Measurements from ENCODE around the gene USP19. TPM values are rescaled to one million over a fixed set of nuclear protein-coding genes. Genes with fewer than 3 reads are reported as not detected.

Gene USP19
- total RNA-seq, 1 experiment from 2014 or later = 44.3 TPM

DNA sequence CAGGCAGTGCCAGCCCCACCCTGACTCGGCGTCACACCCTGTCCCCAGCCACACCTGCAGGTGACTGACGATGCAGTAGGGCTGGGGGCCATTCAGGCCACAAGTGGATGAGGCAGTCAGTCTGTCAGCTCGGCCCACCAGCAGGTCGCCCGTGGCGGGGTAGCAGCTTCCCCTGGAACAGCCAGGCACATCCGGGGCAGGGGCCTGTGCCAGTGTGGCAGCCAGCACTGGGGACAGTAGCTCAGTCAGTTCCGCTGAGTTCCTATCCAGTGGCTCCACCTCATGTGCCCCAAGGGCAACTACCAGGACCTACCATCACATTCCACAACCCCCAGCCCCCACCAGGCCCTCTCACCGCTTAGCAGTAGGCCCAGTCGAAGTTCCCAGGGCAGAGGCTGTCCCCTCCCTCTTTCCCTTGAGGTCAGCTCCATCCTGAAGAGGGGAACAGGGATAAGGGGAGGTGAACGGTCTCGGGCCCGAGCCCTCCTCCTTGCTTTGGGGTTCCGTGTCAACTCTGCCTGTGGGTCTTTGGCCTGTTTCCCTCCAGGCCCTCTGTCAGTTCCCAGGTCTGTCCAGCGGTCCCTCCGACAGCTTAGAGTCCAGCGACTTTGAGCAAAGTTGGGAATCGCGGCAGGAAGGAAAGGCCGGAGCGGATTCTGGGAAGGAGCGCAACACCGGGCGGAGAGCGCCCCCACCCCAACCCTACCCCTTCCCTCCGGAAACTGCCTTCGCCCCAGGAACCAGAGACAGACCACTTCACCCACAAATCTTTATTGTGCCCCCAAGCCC, 12.0 kb upstream of the USP19 start, which contains the start of gene LAMB2:
LAMB2 (minus strand) TSS at position 614 of the 789 bp plus-strand sequence; CDS start at position 431, 183 bp downstream.
- TF ChIP-seq, protein P1, sequence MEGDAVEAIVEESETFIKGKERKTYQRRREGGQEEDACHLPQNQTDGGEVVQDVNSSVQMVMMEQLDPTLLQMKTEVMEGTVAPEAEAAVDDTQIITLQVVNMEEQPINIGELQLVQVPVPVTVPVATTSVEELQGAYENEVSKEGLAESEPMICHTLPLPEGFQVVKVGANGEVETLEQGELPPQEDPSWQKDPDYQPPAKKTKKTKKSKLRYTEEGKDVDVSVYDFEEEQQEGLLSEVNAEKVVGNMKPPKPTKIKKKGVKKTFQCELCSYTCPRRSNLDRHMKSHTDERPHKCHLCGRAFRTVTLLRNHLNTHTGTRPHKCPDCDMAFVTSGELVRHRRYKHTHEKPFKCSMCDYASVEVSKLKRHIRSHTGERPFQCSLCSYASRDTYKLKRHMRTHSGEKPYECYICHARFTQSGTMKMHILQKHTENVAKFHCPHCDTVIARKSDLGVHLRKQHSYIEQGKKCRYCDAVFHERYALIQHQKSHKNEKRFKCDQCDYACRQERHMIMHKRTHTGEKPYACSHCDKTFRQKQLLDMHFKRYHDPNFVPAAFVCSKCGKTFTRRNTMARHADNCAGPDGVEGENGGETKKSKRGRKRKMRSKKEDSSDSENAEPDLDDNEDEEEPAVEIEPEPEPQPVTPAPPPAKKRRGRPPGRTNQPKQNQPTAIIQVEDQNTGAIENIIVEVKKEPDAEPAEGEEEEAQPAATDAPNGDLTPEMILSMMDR (IDR thresholded peaks at IDR 0.05; ENCODE audit: unreplicated experiment) = no peak
- H3K36me3 Mint-ChIP-seq (ENCODE audit: insufficient read depth, unreplicated experiment) = peaks cover 37% of the 10 kb centered on the region
- H3K4me1 Mint-ChIP-seq (ENCODE audit: low read depth, unreplicated experiment) = peaks cover 24% of the 10 kb centered on the region
- BruUV-seq (replicated peaks) = TSS peak; percentile 82
- peak within 1 kb of the TSS; percentile 86 for H3K27ac Mint-ChIP-seq (ENCODE audit: unreplicated experiment)
- H3K27me3 Mint-ChIP-seq (ENCODE audit: unreplicated experiment) = no peaks in the 10 kb centered on the region
- peak within 1 kb of the TSS; percentile 81 for H3K4me3 Mint-ChIP-seq (ENCODE audit: low read depth, unreplicated experiment)
- CTCF ChIA-PET = interaction anchor here (0.6 to 0.8 kb wide), 4 partner anchors 12 to 151 kb away, joined by 3 to 5 read pairs (median 3); partner anchors contain the start of genes QRICH1 and USP19
- peak; percentile 76 for DNase-seq
- intact Hi-C loops (cut with micrococcal nuclease; ENCODE audit: unreplicated experiment) = no loop called here
- no peaks in the 10 kb centered on the region for H3K9me3 Mint-ChIP-seq (ENCODE audit: low read depth, unreplicated experiment)

- Mint-ChIP-seq H3K27me3 (ENCODE audit: unreplicated experiment) (no peaks in the 10 kb centered on the region), H3K9me3 (ENCODE audit: low read depth, unreplicated experiment) (no peaks in the 10 kb centered on the region), H3K4me3 (ENCODE audit: low read depth, unreplicated experiment) (peak overlapping the region; percentile 81), H3K4me1 (ENCODE audit: low read depth, unreplicated experiment) (peaks cover 24% of the 10 kb centered on the region), H3K36me3 (ENCODE audit: insufficient read depth, unreplicated experiment) (peaks cover 37% of the 10 kb centered on the region), H3K27ac (ENCODE audit: unreplicated experiment) (peak overlapping the region; percentile 86)
- BruUV-seq (replicated peaks) = no TSS peak
- TF ChIP-seq, protein P1 (IDR thresholded peaks at IDR 0.05; ENCODE audit: unreplicated experiment) = no peak
- CTCF ChIA-PET = interaction anchor here (0.6 kb wide), 2 partner anchors 63 to 219 kb away, joined by 4 to 5 read pairs; no protein-coding TSS in a partner anchor
- intact Hi-C loops (cut with micrococcal nuclease; ENCODE audit: unreplicated experiment) = no loop called here
- DNase-seq = no peak
These were observed 11.4 kb upstream of the USP19 start for GRCh38 chr3:49132073-49132436.

DNA sequence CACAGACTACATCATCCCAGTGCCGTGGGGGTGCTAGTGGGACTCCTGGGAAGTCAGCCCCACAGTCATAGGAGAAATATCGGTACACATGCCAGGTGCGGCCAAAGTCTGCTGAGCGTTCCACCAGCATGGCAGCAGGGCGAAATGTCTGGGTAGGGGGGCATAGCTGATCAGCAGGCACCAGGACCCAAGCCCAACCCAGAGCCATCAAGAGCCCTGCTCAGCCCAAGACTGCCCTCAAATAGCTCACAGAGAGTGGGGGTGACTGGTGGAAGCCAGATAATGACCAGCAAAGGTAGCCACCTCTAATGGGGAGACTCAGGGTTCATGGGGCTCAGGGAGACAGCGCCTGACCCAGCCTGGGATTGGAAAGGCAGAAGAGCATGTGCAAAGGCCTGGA, 11.0 kb upstream of the USP19 start:
- H3K4me1 Mint-ChIP-seq (ENCODE audit: low read depth, unreplicated experiment) = peaks cover 24% of the 10 kb centered on the region
- no peak for DNase-seq
- CTCF ChIA-PET = interaction anchor here (0.6 kb wide), 1 partner anchor 219 kb away, joined by 4 read pairs; no protein-coding TSS in a partner anchor
- H3K4me3 Mint-ChIP-seq (ENCODE audit: low read depth, unreplicated experiment) = peak overlapping the region; percentile 81
- H3K27me3 Mint-ChIP-seq (ENCODE audit: unreplicated experiment) = no peaks in the 10 kb centered on the region
- intact Hi-C loops (cut with micrococcal nuclease; ENCODE audit: unreplicated experiment) = no loop called here
- no TSS peak for BruUV-seq (replicated peaks)
- TF ChIP-seq, protein P1 (IDR thresholded peaks at IDR 0.05; ENCODE audit: unreplicated experiment) = no peak
- peaks cover 41% of the 10 kb centered on the region for H3K36me3 Mint-ChIP-seq (ENCODE audit: insufficient read depth, unreplicated experiment)
- H3K27ac Mint-ChIP-seq (ENCODE audit: unreplicated experiment) = peak overlapping the region; percentile 86
- no peaks in the 10 kb centered on the region for H3K9me3 Mint-ChIP-seq (ENCODE audit: low read depth, unreplicated experiment)

- CTCF ChIA-PET = no interaction called here
These were observed 10.4 kb upstream of the USP19 start for GRCh38 chr3:49131040-49131439.

More at GRCh38 chr3:49131040-49131439, 10.4 kb upstream of the USP19 start:
- Mint-ChIP-seq H3K36me3 (ENCODE audit: insufficient read depth, unreplicated experiment) (peaks cover 42% of the 10 kb centered on the region), H3K27ac (ENCODE audit: unreplicated experiment) (no peak overlapping the region), H3K9me3 (ENCODE audit: low read depth, unreplicated experiment) (no peaks in the 10 kb centered on the region), H3K4me3 (ENCODE audit: low read depth, unreplicated experiment) (peak overlapping the region; percentile 81), H3K4me1 (ENCODE audit: low read depth, unreplicated experiment) (peaks cover 24% of the 10 kb centered on the region), H3K27me3 (ENCODE audit: unreplicated experiment) (no peaks in the 10 kb centered on the region)
- TF ChIP-seq, protein P1 (IDR thresholded peaks at IDR 0.05; ENCODE audit: unreplicated experiment) = no peak
- intact Hi-C loops (cut with micrococcal nuclease; ENCODE audit: unreplicated experiment) = no loop called here
- BruUV-seq (replicated peaks) = no TSS peak
- no peak for DNase-seq
